ENCODE results near the gene TSPYL4.

TSPYL4 gene

DNA sequence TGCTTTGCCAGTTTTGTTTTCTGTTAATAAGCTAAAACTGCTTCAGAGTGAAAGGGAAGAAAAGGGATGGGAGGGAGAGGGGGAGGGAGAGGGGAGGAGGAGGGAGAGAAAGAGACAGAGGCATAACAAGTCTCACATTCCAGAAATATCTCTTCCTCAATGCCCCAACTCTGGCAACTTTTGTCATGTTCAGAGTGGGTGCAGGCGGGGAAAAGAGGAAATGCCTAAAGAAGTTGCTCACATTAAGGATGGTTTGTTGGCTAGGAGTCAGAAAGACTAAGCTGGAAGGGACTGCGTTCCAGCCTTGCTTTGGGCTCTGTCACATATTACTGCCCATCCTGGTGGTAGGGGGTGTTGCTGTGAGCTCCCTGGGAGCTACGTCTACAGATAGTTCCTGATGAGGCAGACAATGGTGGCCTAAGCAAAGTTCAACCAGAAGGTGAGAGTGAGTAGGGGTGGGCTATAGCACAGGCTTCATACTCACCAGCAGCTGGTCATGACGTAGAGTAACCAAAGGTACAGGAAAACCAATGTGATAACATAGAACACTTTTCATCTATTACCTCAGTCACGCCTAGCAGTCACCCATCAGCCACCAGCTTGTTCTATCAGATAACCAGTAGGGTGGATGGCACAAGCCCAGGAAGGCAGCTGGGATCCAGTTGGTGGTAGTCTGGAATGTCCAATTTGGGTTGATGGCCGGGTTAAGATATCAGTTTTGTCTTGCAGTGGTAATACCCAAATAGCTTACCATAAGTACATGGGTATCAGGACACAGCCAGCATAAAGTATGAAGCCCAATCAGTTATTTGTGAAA is 2.1 kb downstream of the TSPYL4 start:
- TF ChIP-seq, protein P1, sequence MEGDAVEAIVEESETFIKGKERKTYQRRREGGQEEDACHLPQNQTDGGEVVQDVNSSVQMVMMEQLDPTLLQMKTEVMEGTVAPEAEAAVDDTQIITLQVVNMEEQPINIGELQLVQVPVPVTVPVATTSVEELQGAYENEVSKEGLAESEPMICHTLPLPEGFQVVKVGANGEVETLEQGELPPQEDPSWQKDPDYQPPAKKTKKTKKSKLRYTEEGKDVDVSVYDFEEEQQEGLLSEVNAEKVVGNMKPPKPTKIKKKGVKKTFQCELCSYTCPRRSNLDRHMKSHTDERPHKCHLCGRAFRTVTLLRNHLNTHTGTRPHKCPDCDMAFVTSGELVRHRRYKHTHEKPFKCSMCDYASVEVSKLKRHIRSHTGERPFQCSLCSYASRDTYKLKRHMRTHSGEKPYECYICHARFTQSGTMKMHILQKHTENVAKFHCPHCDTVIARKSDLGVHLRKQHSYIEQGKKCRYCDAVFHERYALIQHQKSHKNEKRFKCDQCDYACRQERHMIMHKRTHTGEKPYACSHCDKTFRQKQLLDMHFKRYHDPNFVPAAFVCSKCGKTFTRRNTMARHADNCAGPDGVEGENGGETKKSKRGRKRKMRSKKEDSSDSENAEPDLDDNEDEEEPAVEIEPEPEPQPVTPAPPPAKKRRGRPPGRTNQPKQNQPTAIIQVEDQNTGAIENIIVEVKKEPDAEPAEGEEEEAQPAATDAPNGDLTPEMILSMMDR (IDR thresholded peaks at IDR 0.05; ENCODE audit: insufficient read depth, low read depth, low read length, missing control alignments) = no peak
- peak overlapping the region; percentile 98 for H3K4me3 ChIP-seq (ENCODE audit: low read length)
- peak; percentile 71 for DNase-seq (ENCODE audit: low read depth)

DNA sequence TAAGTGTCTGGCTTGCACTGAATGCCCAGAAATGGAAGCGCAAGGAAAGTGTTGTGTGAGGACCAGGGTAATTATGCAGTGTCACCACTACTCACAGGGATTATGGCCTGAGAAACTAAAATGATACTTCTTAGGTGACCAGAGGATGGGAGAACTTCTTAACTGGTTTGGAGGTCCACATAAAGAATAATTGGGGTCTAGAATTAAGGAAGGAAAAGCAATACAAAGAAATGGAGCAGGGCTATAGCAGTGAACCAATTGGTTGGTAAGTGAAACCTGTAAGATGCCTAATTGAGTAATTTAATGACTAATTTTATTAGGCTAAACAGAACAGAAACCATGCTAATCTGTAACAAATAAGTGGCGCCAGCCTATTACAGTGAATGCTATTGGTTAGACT is 5.3 kb downstream of the TSPYL4 start:
- no peak for DNase-seq (ENCODE audit: low read depth)
- H3K4me3 ChIP-seq (ENCODE audit: low read length) = no peak overlapping the region
- TF ChIP-seq, protein P1 (IDR thresholded peaks at IDR 0.05; ENCODE audit: insufficient read depth, low read depth, low read length, missing control alignments) = no peak

- DNase-seq (ENCODE audit: low read depth) = no peak
- H3K4me3 ChIP-seq (ENCODE audit: low read length) = no peak overlapping the region
- TF ChIP-seq, protein P1 (IDR thresholded peaks at IDR 0.05; ENCODE audit: insufficient read depth, low read depth, low read length, missing control alignments) = no peak
Measured at GRCh38 chr6:116247285-116247684, 6.6 kb downstream of the TSPYL4 start.

DNA sequence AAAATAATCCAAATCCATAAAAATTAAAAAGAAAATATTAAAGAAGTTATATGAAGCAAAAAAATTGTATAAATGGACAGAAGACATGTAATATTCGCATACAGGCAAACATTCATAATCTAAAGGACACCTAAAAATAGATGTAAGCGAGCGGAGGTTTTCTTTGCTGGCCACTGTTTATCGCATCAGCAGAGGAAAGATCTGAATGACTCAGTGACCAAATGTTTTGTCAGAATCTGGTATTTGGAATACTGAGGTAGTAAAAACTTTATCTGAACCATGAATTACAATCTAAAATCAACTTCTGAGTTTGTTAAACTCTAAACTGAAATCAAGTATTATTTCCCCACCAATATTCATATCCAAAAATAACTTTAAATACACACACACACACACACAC is 7.8 kb downstream of the TSPYL4 start:
- H3K4me3 ChIP-seq (ENCODE audit: low read length) = no peak overlapping the region
- DNase-seq (ENCODE audit: low read depth) = no peak
- TF ChIP-seq, protein P1 (IDR thresholded peaks at IDR 0.05; ENCODE audit: insufficient read depth, low read depth, low read length, missing control alignments) = no peak

GRCh38 chr6:116244284-116244683 is 9.6 kb downstream of the TSPYL4 start:
- H3K4me3 ChIP-seq (ENCODE audit: low read length) = no peak overlapping the region
- peak; percentile 72 for DNase-seq (ENCODE audit: low read depth)
- TF ChIP-seq, protein P1 (IDR thresholded peaks at IDR 0.05; ENCODE audit: insufficient read depth, low read depth, low read length, missing control alignments) = no peak

DNA sequence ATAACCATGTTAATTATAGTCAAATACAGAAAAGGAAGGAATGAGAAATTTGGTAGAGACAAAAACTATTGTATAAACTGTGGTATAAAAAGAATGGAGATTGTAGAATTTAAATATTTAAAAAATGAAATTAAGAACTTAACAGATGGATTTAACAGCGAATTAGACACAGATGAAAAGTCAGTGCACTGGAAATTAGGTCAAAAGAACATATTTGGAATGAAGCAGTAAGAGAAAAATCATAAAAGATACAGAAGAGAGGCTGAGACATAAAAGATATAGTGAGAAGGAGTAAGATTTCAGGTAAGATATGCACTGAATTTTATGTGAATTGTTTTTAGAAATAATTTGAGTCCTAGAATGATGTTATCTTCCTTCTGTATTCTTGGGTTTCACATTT is 14.0 kb downstream of the TSPYL4 start:
- no peak for DNase-seq (ENCODE audit: low read depth)
- no peak overlapping the region for H3K4me3 ChIP-seq (ENCODE audit: low read length)
- TF ChIP-seq, protein P1 (IDR thresholded peaks at IDR 0.05; ENCODE audit: insufficient read depth, low read depth, low read length, missing control alignments) = no peak

- no peak for DNase-seq (ENCODE audit: low read depth)
- no peak overlapping the region for H3K4me3 ChIP-seq (ENCODE audit: low read length)
- TF ChIP-seq, protein P1 (IDR thresholded peaks at IDR 0.05; ENCODE audit: insufficient read depth, low read depth, low read length, missing control alignments) = no peak
Measured at GRCh38 chr6:116239256-116239655, 14.6 kb downstream of the TSPYL4 start.
